HepG2 (cell line): Measurements from ENCODE around the gene GRID1. TPM values are rescaled to one million over a fixed set of nuclear protein-coding genes. Genes with fewer than 3 reads are reported as not detected.

ENCODE experiments used
- ATAC-seq: fragments of 200-7000 bp; cut with Tn5 transposase; 3 replicates; pipeline ENCODE4 v1.9.1; 2020; ENCODE audit warnings: mild to moderate bottlenecking, moderate library complexity
- BruUV-seq: library from RNA; stranded (reverse); fragments of 400-500 nt; replicated peaks from 2 replicates; lab custom pipeline; 2021; lab: Mats Ljungman, UMichigan
- CTCF ChIA-PET: fragments of 300-600 bp; formaldehyde crosslinking; extraction: SDS; loops from one replicate; lab custom pipeline; 2021; ENCODE audit warnings: low total read pairs, inconsistent platforms, low intra/inter-chr PET ratio; lab: Yijun Ruan, JAX
- POLR2A ChIA-PET: fragments of 350-600 bp; sonication (Branson Sonifier 250); formaldehyde crosslinking; loops from one replicate; lab custom pipeline; 2020; ENCODE audit warnings: antibody characterized with exemption, inconsistent platforms; lab: Yijun Ruan, JAX
- DNase-seq: peaks from one replicate; pipeline ENCODE4 v3.0.0-alpha.2; 2015; ENCODE audit warnings: low spot score
- FAIRE-seq: peaks from 3 replicates; lab custom pipeline; 2011; peaks lifted over from hg19 to GRCh38; lab: Jason Lieb, UNC
- H2AFZ ChIP-seq: one replicate; pipeline ENCODE4 v1.6.1; 2011; ENCODE audit warnings: low read length, inconsistent platforms
- H3K27ac ChIP-seq: fragments of 300-600 bp; 3 replicates; pipeline ENCODE4 v1.8.0; 2011; ENCODE audit warnings: mixed run types, mild to moderate bottlenecking, mixed read lengths, low read length, inconsistent platforms; ENCODE audit not compliant: insufficient read depth; ENCODE audit errors: extremely low read length
- H3K27me3 ChIP-seq, 2 experiments: fragments of 200-600 bp in 1 of 2; 2 replicates in 1 of 2; 3 replicates in 1 of 2; pipeline versions ENCODE4 v1.6.0 to v1.8.0; 2011; ENCODE audit warnings: low read length in 2 of 2, mild to moderate bottlenecking in 2 of 2, moderate library complexity in 2 of 2, inconsistent platforms in 1 of 2; ENCODE audit not compliant: insufficient read depth in 2 of 2, control insufficient read depth in 1 of 2
- H3K36me3 ChIP-seq, 2 experiments: fragments of 200-600 bp in 1 of 2; replicated peaks in 1 of 2; 2 replicates in 1 of 2; 3 replicates in 1 of 2; pipeline versions ENCODE4 v1.5.1 to v1.8.0; 2011; ENCODE audit warnings: low read length in 2 of 2, inconsistent platforms in 1 of 2; ENCODE audit not compliant: insufficient read depth in 2 of 2, control insufficient read depth in 1 of 2
- H3K4me1 ChIP-seq: 2 replicates; pipeline ENCODE4 v1.5.1; 2012; ENCODE audit warnings: low read length, inconsistent platforms; ENCODE audit not compliant: insufficient read depth
- H3K4me2 ChIP-seq: 2 replicates; pipeline ENCODE4 v1.6.0; 2011; ENCODE audit warnings: low read depth, low read length, inconsistent platforms
- H3K4me3 ChIP-seq, 3 experiments: fragments of 200-600 bp in 1 of 3; sonication (generic), shearing (Covaris generic) in 1 of 3; replicated peaks in 1 of 3; 2 replicates each; pipeline ENCODE4 v1.5.1; 2011 to 2016; ENCODE audit warnings: low read length in 3 of 3, inconsistent platforms in 2 of 3, low read depth in 2 of 3, mild to moderate bottlenecking in 2 of 3, control low read depth in 1 of 3, mixed read lengths in 1 of 3; ENCODE audit not compliant: insufficient read depth in 1 of 3
- H3K79me2 ChIP-seq: one replicate; pipeline ENCODE4 v1.6.1; 2011; ENCODE audit warnings: low read length, inconsistent platforms; ENCODE audit not compliant: insufficient read depth
- H3K9ac ChIP-seq: 2 replicates; pipeline ENCODE4 v1.6.0; 2011; ENCODE audit warnings: mild to moderate bottlenecking, low read depth, low read length, inconsistent platforms; ENCODE audit not compliant: insufficient read depth
- H3K9me3 ChIP-seq: 2 replicates; pipeline ENCODE4 v1.5.1; 2012; ENCODE audit warnings: mild to moderate bottlenecking, low read length
- H4K20me1 ChIP-seq: 2 replicates; pipeline ENCODE4 v1.6.0; 2011; ENCODE audit warnings: inconsistent platforms, mild to moderate bottlenecking, low read length, moderate library complexity; ENCODE audit not compliant: insufficient read depth
- ESRRA ChIP-seq: sonication (generic); formaldehyde crosslinking; IDR thresholded peaks from 2 replicates; pipeline ENCODE4 v1.5.1; 2020; ENCODE audit warnings: mild to moderate bottlenecking, low read depth, missing genetic modification reagents
- GTF3A ChIP-seq: sonication (generic); formaldehyde crosslinking; conservative IDR thresholded peaks from 2 replicates; pipeline ENCODE4 v1.4.0; 2020; ENCODE audit warnings: mild to moderate bottlenecking, missing genetic modification reagents
- NCOA5 ChIP-seq: sonication (generic); formaldehyde crosslinking; IDR thresholded peaks from 2 replicates; pipeline ENCODE4 v1.4.0; 2020; ENCODE audit warnings: missing genetic modification reagents
- PAF1 ChIP-seq: IDR thresholded peaks from 2 replicates; pipeline ENCODE4 v1.6.1; 2016; ENCODE audit warnings: missing genetic modification reagents, missing compliant biosample characterization
- REPIN1 ChIP-seq: sonication (generic); formaldehyde crosslinking; IDR thresholded peaks from 2 replicates; pipeline ENCODE4 v1.8.0; 2022; ENCODE audit warnings: missing genetic modification reagents, low read depth, mild to moderate bottlenecking, borderline replicate concordance
- SP4 ChIP-seq: sonication (generic); formaldehyde crosslinking; IDR thresholded peaks from 2 replicates; pipeline ENCODE4 v1.8.1; 2023; ENCODE audit warnings: mild to moderate bottlenecking, missing genetic modification reagents
- ZNF432 ChIP-seq: sonication (generic); formaldehyde crosslinking; IDR thresholded peaks from 2 replicates; pipeline ENCODE4 v1.5.0; 2020; ENCODE audit warnings: missing genetic modification reagents, mild to moderate bottlenecking, borderline replicate concordance
- ZNF788 ChIP-seq: sonication (generic); formaldehyde crosslinking; IDR thresholded peaks from 2 replicates; pipeline ENCODE4 v1.5.0; 2020; ENCODE audit warnings: mild to moderate bottlenecking, missing genetic modification reagents, borderline replicate concordance
- WGBS: methylation state at CpG from one replicate; pipeline ENCODE4 v1.1.6; 2017; ENCODE audit warnings: low lambda C conversion rate; 5-methylcytosine and 5-hydroxymethylcytosine counted together
- in situ Hi-C: cut with HindIII; loops from 2 replicates; pipeline ENCODE4 v1.10.0; 2017; ENCODE audit warnings: low pct_unique_long_range_greater_than_20kb; ENCODE audit not compliant: extremely low pct_ligation_motif_present
- intact Hi-C: fragments of 100-400 bp; cut with micrococcal nuclease; formaldehyde crosslinking; loops from one replicate; pipeline ENCODE4 v1.10.0; 2022; ENCODE audit not compliant: unreplicated experiment
- polyA plus RNA-seq, 8 experiments: library from polyadenylated mRNA; depleted of rRNA in 3 of 8; stranded (reverse) in 7 of 8; unstranded in 1 of 8; fragments of >200 nt; fragmentation: Illumina TruSeq in 4 of 8; extraction: Trizol in 4 of 8; gene quantifications; 2 replicates each; pipeline versions ENCODE4 v1.2.1 to v1.2.3, GENCODE V29; 2011 to 2016; ENCODE audit warnings: low read depth in 4 of 8, missing spikeins in 1 of 8, mixed read lengths in 1 of 8; ENCODE audit not compliant: insufficient read depth in 1 of 8
- total RNA-seq, 5 experiments: library from RNA; depleted of rRNA; stranded (reverse); fragments of >200 nt; fragmentation: Illumina TruSeq; extraction: Trizol; gene quantifications; 2 replicates each; pipeline ENCODE4 v1.2.3, GENCODE V29; 2016; ENCODE audit warnings: low read depth in 1 of 5
- TF ChIP-seq, protein P1 (sequence below): sonication (generic); formaldehyde crosslinking; IDR thresholded peaks from 2 replicates; pipeline ENCODE4 v1.5.1; 2020; ENCODE audit warnings: missing genetic modification reagents, mild to moderate bottlenecking, borderline replicate concordance
- TF ChIP-seq, protein P2 (sequence below): sonication (generic); formaldehyde crosslinking; IDR thresholded peaks from 2 replicates; pipeline ENCODE4 v1.4.0; 2020; ENCODE audit warnings: missing genetic modification reagents, borderline replicate concordance
- TF ChIP-seq, protein P3 (sequence below): sonication (generic); formaldehyde crosslinking; IDR thresholded peaks from 2 replicates; pipeline ENCODE4 v1.8.0; 2022; ENCODE audit warnings: missing genetic modification reagents, mild to moderate bottlenecking, moderate library complexity, borderline replicate concordance
- TF ChIP-seq, protein P4 (sequence below): sonication (generic); formaldehyde crosslinking; IDR thresholded peaks from 2 replicates; pipeline ENCODE4 v1.5.1; 2020; ENCODE audit warnings: mild to moderate bottlenecking, missing genetic modification reagents, moderate library complexity

Gene GRID1
- total and polyA plus RNA-seq, 2 of the 13 experiments (the other 11 are each of a cell fraction or from before 2014, with no cell fraction given): 0.05 TPM; not detected in 1

DNA sequence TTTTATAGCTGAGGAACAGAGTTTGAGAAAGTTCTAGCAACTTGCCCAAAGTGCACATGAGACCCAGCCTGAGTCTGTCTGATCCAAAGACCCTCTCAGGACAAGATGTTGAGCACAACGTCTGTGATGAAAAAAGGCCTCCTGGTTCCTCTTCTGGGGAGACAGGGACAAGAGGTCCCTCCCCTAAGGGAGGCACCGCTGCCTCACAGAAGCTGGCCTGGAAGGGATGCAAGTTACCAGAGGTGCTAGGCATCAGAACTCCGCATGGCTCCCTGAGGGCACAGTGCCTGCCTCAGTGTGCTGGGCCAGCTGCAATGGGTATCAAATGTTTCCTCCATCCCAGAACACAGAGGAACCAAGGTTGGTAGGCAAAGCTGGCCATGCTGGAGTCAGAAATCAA is 302.4 kb downstream of the GRID1 start:
- H3K36me3 ChIP-seq: no peaks in the 10 kb centered on the region
- no peak for ATAC-seq
- peaks cover 2 to 3% of the 10 kb centered on the region in 2 experiments; a peak in 3 of 5 replicates for H3K27me3 ChIP-seq
- no peaks in the 10 kb centered on the region for H3K79me2 ChIP-seq
- no peak overlapping the region for H3K4me3 ChIP-seq
- no peak overlapping the region for H3K27ac ChIP-seq
- no peak overlapping the region for H3K9ac ChIP-seq
- no peak overlapping the region for H2AFZ ChIP-seq
- no peak for FAIRE-seq
- intact Hi-C loops: no loop called here
- no peaks in the 10 kb centered on the region for H3K9me3 ChIP-seq
- WGBS: 0% methylated on average over 1 of the region's 3 CpGs
- H3K4me2 ChIP-seq: no peak overlapping the region
- POLR2A ChIA-PET: no interaction called here
- H4K20me1 ChIP-seq: 0 out of 2 replicates have a peak, but pooled peaks cover 2% of the 10 kb centered on the region
- in situ Hi-C loops: no loop called here
- H3K4me1 ChIP-seq: no peaks in the 10 kb centered on the region
- BruUV-seq: no TSS peak
- CTCF ChIA-PET: no interaction called here
- DNase-seq: no peak
- TF ChIP-seq, protein P1, sequence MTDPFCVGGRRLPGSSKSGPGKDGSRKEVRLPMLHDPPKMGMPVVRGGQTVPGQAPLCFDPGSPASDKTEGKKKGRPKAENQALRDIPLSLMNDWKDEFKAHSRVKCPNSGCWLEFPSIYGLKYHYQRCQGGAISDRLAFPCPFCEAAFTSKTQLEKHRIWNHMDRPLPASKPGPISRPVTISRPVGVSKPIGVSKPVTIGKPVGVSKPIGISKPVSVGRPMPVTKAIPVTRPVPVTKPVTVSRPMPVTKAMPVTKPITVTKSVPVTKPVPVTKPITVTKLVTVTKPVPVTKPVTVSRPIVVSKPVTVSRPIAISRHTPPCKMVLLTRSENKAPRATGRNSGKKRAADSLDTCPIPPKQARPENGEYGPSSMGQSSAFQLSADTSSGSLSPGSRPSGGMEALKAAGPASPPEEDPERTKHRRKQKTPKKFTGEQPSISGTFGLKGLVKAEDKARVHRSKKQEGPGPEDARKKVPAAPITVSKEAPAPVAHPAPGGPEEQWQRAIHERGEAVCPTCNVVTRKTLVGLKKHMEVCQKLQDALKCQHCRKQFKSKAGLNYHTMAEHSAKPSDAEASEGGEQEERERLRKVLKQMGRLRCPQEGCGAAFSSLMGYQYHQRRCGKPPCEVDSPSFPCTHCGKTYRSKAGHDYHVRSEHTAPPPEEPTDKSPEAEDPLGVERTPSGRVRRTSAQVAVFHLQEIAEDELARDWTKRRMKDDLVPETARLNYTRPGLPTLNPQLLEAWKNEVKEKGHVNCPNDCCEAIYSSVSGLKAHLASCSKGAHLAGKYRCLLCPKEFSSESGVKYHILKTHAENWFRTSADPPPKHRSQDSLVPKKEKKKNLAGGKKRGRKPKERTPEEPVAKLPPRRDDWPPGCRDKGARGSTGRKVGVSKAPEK (CRISPR knock-in tag): no peak
- TF ChIP-seq PAF1 (CRISPR knock-in tag): no peak
- TF ChIP-seq ZNF432 (CRISPR knock-in tag): no peak
- TF ChIP-seq, protein P2, sequence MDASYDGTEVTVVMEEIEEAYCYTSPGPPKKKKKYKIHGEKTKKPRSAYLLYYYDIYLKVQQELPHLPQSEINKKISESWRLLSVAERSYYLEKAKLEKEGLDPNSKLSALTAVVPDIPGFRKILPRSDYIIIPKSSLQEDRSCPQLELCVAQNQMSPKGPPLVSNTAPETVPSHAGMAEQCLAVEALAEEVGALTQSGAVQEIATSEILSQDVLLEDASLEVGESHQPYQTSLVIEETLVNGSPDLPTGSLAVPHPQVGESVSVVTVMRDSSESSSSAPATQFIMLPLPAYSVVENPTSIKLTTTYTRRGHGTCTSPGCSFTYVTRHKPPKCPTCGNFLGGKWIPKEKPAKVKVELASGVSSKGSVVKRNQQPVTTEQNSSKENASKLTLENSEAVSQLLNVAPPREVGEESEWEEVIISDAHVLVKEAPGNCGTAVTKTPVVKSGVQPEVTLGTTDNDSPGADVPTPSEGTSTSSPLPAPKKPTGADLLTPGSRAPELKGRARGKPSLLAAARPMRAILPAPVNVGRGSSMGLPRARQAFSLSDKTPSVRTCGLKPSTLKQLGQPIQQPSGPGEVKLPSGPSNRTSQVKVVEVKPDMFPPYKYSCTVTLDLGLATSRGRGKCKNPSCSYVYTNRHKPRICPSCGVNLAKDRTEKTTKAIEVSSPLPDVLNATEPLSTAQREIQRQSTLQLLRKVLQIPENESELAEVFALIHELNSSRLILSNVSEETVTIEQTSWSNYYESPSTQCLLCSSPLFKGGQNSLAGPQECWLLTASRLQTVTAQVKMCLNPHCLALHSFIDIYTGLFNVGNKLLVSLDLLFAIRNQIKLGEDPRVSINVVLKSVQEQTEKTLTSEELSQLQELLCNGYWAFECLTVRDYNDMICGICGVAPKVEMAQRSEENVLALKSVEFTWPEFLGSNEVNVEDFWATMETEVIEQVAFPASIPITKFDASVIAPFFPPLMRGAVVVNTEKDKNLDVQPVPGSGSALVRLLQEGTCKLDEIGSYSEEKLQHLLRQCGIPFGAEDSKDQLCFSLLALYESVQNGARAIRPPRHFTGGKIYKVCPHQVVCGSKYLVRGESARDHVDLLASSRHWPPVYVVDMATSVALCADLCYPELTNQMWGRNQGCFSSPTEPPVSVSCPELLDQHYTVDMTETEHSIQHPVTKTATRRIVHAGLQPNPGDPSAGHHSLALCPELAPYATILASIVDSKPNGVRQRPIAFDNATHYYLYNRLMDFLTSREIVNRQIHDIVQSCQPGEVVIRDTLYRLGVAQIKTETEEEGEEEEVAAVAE (CRISPR knock-in tag): no peak
- TF ChIP-seq NCOA5 (CRISPR knock-in tag): no peak
- TF ChIP-seq REPIN1 (CRISPR knock-in tag): no peak
- TF ChIP-seq ESRRA (CRISPR knock-in tag): no peak
- TF ChIP-seq, protein P3, sequence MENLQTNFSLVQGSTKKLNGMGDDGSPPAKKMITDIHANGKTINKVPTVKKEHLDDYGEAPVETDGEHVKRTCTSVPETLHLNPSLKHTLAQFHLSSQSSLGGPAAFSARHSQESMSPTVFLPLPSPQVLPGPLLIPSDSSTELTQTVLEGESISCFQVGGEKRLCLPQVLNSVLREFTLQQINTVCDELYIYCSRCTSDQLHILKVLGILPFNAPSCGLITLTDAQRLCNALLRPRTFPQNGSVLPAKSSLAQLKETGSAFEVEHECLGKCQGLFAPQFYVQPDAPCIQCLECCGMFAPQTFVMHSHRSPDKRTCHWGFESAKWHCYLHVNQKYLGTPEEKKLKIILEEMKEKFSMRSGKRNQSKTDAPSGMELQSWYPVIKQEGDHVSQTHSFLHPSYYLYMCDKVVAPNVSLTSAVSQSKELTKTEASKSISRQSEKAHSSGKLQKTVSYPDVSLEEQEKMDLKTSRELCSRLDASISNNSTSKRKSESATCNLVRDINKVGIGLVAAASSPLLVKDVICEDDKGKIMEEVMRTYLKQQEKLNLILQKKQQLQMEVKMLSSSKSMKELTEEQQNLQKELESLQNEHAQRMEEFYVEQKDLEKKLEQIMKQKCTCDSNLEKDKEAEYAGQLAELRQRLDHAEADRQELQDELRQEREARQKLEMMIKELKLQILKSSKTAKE (CRISPR knock-in tag): no peak
- TF ChIP-seq GTF3A: no peak
- TF ChIP-seq, protein P4, sequence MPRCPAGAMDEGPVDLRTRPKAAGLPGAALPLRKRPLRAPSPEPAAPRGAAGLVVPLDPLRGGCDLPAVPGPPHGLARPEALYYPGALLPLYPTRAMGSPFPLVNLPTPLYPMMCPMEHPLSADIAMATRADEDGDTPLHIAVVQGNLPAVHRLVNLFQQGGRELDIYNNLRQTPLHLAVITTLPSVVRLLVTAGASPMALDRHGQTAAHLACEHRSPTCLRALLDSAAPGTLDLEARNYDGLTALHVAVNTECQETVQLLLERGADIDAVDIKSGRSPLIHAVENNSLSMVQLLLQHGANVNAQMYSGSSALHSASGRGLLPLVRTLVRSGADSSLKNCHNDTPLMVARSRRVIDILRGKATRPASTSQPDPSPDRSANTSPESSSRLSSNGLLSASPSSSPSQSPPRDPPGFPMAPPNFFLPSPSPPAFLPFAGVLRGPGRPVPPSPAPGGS (CRISPR knock-in tag): no peak
- no peak for TF ChIP-seq SP4
- TF ChIP-seq ZNF788 (CRISPR knock-in tag): no peak
